HEK293 (cell line): ENCODE results near the gene MYBPC3.

Source experiments
- CTCF ChIA-PET: fragments of 350-600 bp; formaldehyde crosslinking; extraction: SDS; loops from one replicate; lab custom pipeline; 2021; ENCODE audit warnings: antibody characterized with exemption; lab: Yijun Ruan, JAX
- POLR2A ChIA-PET: fragments of 300-600 bp; formaldehyde crosslinking; extraction: SDS; loops from one replicate; lab custom pipeline; 2020; ENCODE audit warnings: antibody characterized with exemption, inconsistent platforms; lab: Yijun Ruan, JAX
- H3K27ac ChIP-seq: fragments of 200-500 bp; sonication (Bioruptor generic); 2 replicates; pipeline ENCODE4 v1.5.1; 2014; ENCODE audit warnings: low read depth, low read length, control low read depth, inconsistent platforms; ENCODE audit errors: extremely low read depth
- H3K36me3 ChIP-seq, 2 experiments: fragments of 200-500 bp in 1 of 2; sonication (Bioruptor generic) in 1 of 2; 1 replicate in 1 of 2; 2 replicates in 1 of 2; pipeline ENCODE4 v1.5.1; 2014 to 2017; ENCODE audit warnings: inconsistent platforms in 2 of 2, low read length in 2 of 2; ENCODE audit not compliant: control insufficient read depth in 2 of 2, insufficient read depth in 1 of 2
- H3K4me1 ChIP-seq: fragments of 200-500 bp; sonication (Bioruptor generic); 2 replicates; pipeline ENCODE4 v1.5.1; 2014; ENCODE audit warnings: mild to moderate bottlenecking, low read length, inconsistent platforms; ENCODE audit not compliant: control insufficient read depth, insufficient read depth
- H3K4me3 ChIP-seq: 2 replicates; pipeline ENCODE4 v1.5.1; 2011; ENCODE audit warnings: low read depth, mild to moderate bottlenecking, control low read depth, low read length, moderate library complexity
- H3K9me3 ChIP-seq: fragments of 200-500 bp; sonication (Bioruptor generic); 2 replicates; pipeline ENCODE4 v1.5.1; 2014; ENCODE audit warnings: low read depth, low read length, inconsistent platforms; ENCODE audit not compliant: control insufficient read depth, insufficient read depth
- KLF7 ChIP-seq: fragments of 450-650 bp; formaldehyde crosslinking; IDR thresholded peaks from 2 replicates; pipeline ENCODE4 v1.5.1; 2016; ENCODE audit warnings: missing biosample characterization, missing genetic modification characterization, borderline replicate concordance
- MZF1 ChIP-seq: fragments of 450-650 bp; formaldehyde crosslinking; IDR thresholded peaks from 2 replicates; pipeline ENCODE4 v1.5.1; 2017; ENCODE audit warnings: missing biosample characterization, missing genetic modification characterization, borderline replicate concordance
- RBAK ChIP-seq: fragments of 450-650 bp; formaldehyde crosslinking; IDR thresholded peaks from 2 replicates; pipeline ENCODE4 v1.5.1; 2016; ENCODE audit warnings: missing biosample characterization, missing genetic modification characterization
- REPIN1 ChIP-seq: fragments of 450-650 bp; formaldehyde crosslinking; IDR thresholded peaks from 2 replicates; pipeline ENCODE4 v1.5.1; 2017; ENCODE audit warnings: missing biosample characterization, missing genetic modification characterization, low read depth
- TCF7L2 ChIP-seq: IDR thresholded peaks from 2 replicates; pipeline ENCODE4 v1.6.1; 2011; ENCODE audit warnings: low read depth, mild to moderate bottlenecking, inconsistent platforms, low read length, moderate library complexity, borderline replicate concordance
- YY2 ChIP-seq: fragments of 450-650 bp; formaldehyde crosslinking; IDR thresholded peaks from 2 replicates; pipeline ENCODE4 v1.5.1; 2016; ENCODE audit warnings: missing biosample characterization, missing genetic modification characterization
- ZBTB48 ChIP-seq: fragments of 450-650 bp; formaldehyde crosslinking; IDR thresholded peaks from 2 replicates; pipeline ENCODE4 v1.5.1; 2016; ENCODE audit warnings: missing biosample characterization, missing genetic modification characterization
- ZEB2 ChIP-seq: fragments of 450-650 bp; formaldehyde crosslinking; IDR thresholded peaks from 2 replicates; pipeline ENCODE4 v1.5.1; 2016; ENCODE audit warnings: missing biosample characterization, missing genetic modification characterization
- ZFP37 ChIP-seq: fragments of 450-650 bp; formaldehyde crosslinking; IDR thresholded peaks from 2 replicates; pipeline ENCODE4 v1.5.1; 2016; ENCODE audit warnings: missing biosample characterization, missing genetic modification characterization
- ZNF10 ChIP-seq: fragments of 450-650 bp; formaldehyde crosslinking; IDR thresholded peaks from 2 replicates; pipeline ENCODE4 v1.5.1; 2017; ENCODE audit warnings: missing biosample characterization, missing genetic modification characterization
- ZNF132 ChIP-seq: fragments of 450-650 bp; formaldehyde crosslinking; IDR thresholded peaks from 2 replicates; pipeline ENCODE4 v1.5.1; 2017; ENCODE audit warnings: missing biosample characterization, missing genetic modification characterization, borderline replicate concordance
- ZNF140 ChIP-seq: fragments of 450-650 bp; formaldehyde crosslinking; IDR thresholded peaks from 2 replicates; pipeline ENCODE4 v1.5.1; 2016; ENCODE audit warnings: missing biosample characterization, missing genetic modification characterization
- ZNF19 ChIP-seq: fragments of 450-650 bp; formaldehyde crosslinking; IDR thresholded peaks from 2 replicates; pipeline ENCODE4; 2016; ENCODE audit warnings: missing biosample characterization, missing genetic modification characterization, low read depth
- ZNF202 ChIP-seq: fragments of 450-650 bp; formaldehyde crosslinking; IDR thresholded peaks from 2 replicates; pipeline ENCODE4 v1.5.1; 2016; ENCODE audit warnings: missing biosample characterization, missing genetic modification characterization, borderline replicate concordance
- ZNF341 ChIP-seq: fragments of 450-650 bp; formaldehyde crosslinking; IDR thresholded peaks from 2 replicates; pipeline ENCODE4; 2016; ENCODE audit warnings: low read depth, missing biosample characterization, missing genetic modification characterization
- ZNF354C ChIP-seq: fragments of 450-650 bp; formaldehyde crosslinking; IDR thresholded peaks from 2 replicates; pipeline ENCODE4 v1.5.1; 2016; ENCODE audit warnings: missing biosample characterization, missing genetic modification characterization, low read depth, borderline replicate concordance
- ZNF501 ChIP-seq: fragments of 450-650 bp; formaldehyde crosslinking; IDR thresholded peaks from 2 replicates; pipeline ENCODE4 v1.5.1; 2016; ENCODE audit warnings: missing biosample characterization, missing genetic modification characterization
- ZNF571 ChIP-seq: fragments of 450-650 bp; formaldehyde crosslinking; IDR thresholded peaks from 2 replicates; pipeline ENCODE4 v1.5.0; 2017; ENCODE audit warnings: missing biosample characterization, missing genetic modification characterization
- TF ChIP-seq, protein P1 (sequence below): fragments of 450-650 bp; formaldehyde crosslinking; IDR thresholded peaks from 2 replicates; pipeline ENCODE4 v1.5.1; 2017; ENCODE audit warnings: missing biosample characterization, missing genetic modification characterization
- TF ChIP-seq, protein P2 (sequence below): fragments of 450-650 bp; formaldehyde crosslinking; IDR thresholded peaks from 2 replicates; pipeline ENCODE4; 2016; ENCODE audit warnings: missing biosample characterization, missing genetic modification characterization
- TF ChIP-seq, protein P3 (sequence below): fragments of 450-650 bp; formaldehyde crosslinking; IDR thresholded peaks from 2 replicates; pipeline ENCODE4 v1.5.1; 2016; ENCODE audit warnings: missing biosample characterization, missing genetic modification characterization

Gene MYBPC3

DNA sequence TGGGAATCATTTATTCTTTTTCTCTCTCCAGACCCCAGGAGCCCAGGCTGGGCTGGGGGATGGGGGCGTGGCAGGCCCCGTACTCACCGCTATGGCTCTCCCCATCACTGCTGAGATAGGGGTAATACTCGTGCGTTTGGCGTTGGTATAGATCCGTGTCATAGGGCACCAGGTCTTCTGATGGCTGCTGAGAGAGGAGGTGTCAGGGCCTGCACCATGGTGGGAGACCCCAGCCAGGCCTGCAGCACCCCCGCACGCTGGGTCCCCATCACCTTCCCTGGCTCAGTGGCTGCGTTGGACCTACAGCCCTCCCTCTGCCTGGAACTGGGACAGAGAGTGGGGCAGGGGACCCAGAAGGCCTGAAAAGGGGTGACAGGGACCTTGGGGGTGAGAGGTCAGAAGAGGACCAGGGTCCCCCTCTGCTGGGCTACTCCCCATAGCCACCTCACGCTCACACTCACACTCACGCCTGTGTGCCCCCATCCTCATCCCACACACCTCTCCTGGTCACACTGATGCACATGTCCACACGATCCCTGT lies 23.1 kb upstream of the MYBPC3 start (continued):
- TF ChIP-seq, protein P1, sequence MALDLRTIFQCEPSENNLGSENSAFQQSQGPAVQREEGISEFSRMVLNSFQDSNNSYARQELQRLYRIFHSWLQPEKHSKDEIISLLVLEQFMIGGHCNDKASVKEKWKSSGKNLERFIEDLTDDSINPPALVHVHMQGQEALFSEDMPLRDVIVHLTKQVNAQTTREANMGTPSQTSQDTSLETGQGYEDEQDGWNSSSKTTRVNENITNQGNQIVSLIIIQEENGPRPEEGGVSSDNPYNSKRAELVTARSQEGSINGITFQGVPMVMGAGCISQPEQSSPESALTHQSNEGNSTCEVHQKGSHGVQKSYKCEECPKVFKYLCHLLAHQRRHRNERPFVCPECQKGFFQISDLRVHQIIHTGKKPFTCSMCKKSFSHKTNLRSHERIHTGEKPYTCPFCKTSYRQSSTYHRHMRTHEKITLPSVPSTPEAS (tag by site-specific recombination), result no peak
- TF ChIP-seq ZNF10 (tag by site-specific recombination) (no peak), ZNF341 (tag by site-specific recombination) (no peak), ZNF140 (tag by site-specific recombination) (no peak), ZEB2 (no peak), ZNF571 (tag by site-specific recombination) (no peak), ZNF202 (tag by site-specific recombination) (no peak), YY2 (tag by site-specific recombination) (no peak), ZNF132 (tag by site-specific recombination) (no peak)

DNA sequence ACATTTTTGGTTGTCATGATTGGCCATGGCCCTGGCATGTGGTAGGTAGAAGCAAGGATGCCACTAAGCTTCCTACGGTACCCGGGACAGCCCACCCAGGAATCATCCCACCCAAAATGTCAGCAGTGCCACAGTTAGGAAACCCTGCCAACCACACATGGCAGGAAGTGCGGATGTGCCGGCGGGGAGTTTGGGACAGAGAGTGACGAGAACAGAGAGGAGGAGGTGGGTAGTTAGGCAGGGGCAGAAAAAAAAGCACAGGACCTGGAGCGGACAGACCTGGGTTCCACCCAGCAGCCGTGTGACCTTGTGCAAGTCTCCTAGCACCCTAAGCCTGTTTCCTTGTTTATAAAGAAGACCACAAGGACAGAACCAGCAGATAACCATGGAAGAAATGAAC lies 22.5 kb upstream of the MYBPC3 start:
- Histone ChIP-seq H3K9me3 (no peaks in the 10 kb centered on the region), H3K4me3 (no peak overlapping the region), H3K27ac (no peak overlapping the region), H3K4me1 (no peaks in the 10 kb centered on the region), H3K36me3 (no peaks in the 10 kb centered on the region)
- ChIA-PET POLR2A (interaction anchor here (1.0 kb wide), 1 partner anchor 32 kb away, joined by 3 read pairs; no protein-coding TSS in a partner anchor), CTCF (interaction anchor here (0.9 to 4.1 kb wide), 8 partner anchors 13 to 242 kb away, joined by 4 to 37 read pairs (median 20); no protein-coding TSS in a partner anchor)
- TF ChIP-seq REPIN1 (tag by site-specific recombination) (no peak), MZF1 (tag by site-specific recombination) (no peak), ZNF19 (tag by site-specific recombination) (no peak), ZNF354C (tag by site-specific recombination) (no peak), ZFP37 (no peak), ZNF132 (tag by site-specific recombination) (no peak), ZBTB48 (tag by site-specific recombination) (no peak), RBAK (tag by site-specific recombination) (no peak), ZNF501 (tag by site-specific recombination) (no peak), TCF7L2 (no peak), KLF7 (tag by site-specific recombination) (no peak)
- TF ChIP-seq, protein P2, sequence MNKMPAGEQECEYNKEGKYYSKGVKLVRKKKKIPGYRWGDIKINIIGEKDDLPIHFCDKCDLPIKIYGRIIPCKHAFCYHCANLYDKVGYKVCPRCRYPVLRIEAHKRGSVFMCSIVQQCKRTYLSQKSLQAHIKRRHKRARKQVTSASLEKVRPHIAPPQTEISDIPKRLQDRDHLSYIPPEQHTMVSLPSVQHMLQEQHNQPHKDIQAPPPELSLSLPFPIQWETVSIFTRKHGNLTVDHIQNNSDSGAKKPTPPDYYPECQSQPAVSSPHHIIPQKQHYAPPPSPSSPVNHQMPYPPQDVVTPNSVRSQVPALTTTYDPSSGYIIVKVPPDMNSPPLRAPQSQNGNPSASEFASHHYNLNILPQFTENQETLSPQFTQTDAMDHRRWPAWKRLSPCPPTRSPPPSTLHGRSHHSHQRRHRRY, result no peak
- TF ChIP-seq, protein P3, sequence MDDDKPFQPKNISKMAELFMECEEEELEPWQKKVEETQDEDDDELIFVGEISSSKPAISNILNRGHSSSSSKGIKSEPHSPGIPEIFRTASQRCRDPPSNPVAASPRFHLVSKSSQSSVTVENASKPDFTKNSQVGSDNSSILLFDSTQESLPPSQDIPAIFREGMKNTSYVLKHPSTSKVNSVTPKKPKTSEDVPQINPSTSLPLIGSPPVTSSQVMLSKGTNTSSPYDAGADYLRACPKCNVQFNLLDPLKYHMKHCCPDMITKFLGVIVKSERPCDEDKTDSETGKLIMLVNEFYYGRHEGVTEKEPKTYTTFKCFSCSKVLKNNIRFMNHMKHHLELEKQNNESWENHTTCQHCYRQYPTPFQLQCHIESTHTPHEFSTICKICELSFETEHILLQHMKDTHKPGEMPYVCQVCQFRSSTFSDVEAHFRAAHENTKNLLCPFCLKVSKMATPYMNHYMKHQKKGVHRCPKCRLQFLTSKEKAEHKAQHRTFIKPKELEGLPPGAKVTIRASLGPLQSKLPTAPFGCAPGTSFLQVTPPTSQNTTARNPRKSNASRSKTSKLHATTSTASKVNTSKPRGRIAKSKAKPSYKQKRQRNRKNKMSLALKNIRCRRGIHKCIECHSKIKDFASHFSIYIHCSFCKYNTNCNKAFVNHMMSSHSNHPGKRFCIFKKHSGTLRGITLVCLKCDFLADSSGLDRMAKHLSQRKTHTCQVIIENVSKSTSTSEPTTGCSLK, result no peak
